T-helper 1 cell (primary cell): ENCODE results near the gene SLC13A4.
"Not testable (repeated sequence)": the region's sequence is repeated elsewhere in the genome, so short reads cannot be mapped to it uniquely, and the experiment has no call there.

Experiments
- DNase-seq, 5 donors: peaks; one replicate each; pipeline ENCODE4 v3.0.0-alpha.2; 2012 to 2020

SLC13A4 gene

GRCh38 chr7:135717693-135718092 is 10.3 kb downstream of the SLC13A4 start:
- no peak for DNase-seq

GRCh38 chr7:135716677-135717238 is 11.2 kb downstream of the SLC13A4 start:
- no peak for DNase-seq

DNA sequence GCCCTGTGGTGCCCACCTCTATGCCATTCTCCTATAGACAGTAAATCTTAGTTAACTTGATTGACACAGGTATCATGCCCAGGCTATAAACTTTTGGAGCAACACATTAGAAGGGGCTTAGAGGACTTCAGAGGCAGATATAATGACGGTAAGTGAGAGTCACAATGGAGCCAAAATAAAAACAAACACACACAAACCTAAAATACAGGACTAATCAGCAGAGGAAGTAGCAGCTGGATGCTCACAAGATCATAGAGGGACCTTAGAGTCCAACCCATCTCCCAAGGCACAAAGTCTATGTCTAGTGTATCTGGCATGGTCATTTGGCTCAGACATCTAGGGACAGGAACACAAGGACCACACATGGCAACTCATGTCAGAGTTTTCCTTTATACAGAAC is 12.3 kb downstream of the SLC13A4 start:
- no peak for DNase-seq

- no peak for DNase-seq
Observed at GRCh38 chr7:135715055-135715522, 12.9 kb downstream of the SLC13A4 start.

DNA sequence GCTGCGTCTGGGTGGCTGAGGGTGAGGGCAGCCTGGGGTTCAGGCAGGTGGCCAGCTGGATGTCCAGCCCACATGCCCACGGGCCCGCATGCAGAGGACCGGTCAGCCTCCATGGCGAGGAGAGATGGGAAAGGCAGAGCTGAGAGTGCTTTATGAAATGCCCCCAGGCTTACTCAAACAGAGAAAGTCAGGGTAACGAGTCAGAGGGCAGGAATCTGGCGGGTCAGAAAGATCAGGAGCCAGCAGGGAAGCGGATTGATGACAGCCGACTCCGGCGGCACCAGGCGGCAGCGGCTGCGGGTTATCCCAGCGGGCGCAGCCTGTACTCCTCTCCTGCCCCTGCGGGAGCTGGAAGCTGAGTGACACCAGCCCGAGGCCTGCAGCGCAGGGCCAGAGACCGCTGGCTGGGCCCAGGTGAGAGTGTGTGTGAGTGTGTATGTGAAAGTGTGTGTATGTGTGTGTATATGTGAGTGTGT is 13.4 kb downstream of the SLC13A4 start:
- no peak for DNase-seq

GRCh38 chr7:135713836-135714470 is 14.0 kb downstream of the SLC13A4 start:
- DNase-seq, result no peak

DNA sequence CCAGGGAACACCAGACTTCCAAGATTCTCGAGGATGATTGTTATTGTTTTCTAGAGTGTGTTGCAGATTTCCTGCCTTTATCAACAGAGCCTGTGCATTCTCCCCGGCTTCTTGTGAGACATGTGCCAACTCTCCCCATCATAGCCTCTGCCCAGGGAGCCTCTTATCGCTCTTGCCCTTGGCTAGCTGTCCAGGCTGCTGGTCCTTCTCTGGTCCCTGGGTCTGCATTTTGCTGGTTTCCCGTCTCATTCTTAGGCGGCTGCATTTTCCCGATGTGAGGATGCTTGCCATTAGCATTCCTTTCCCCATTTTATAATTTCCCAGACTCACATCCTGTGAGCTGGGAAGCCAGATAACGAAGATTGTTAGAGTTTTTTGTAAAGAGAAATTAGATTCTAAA is 15.2 kb downstream of the SLC13A4 start:
- DNase-seq, result no peak

- DNase-seq, result no peak
Observed at GRCh38 chr7:135712182-135712782, 15.7 kb downstream of the SLC13A4 start.

DNA sequence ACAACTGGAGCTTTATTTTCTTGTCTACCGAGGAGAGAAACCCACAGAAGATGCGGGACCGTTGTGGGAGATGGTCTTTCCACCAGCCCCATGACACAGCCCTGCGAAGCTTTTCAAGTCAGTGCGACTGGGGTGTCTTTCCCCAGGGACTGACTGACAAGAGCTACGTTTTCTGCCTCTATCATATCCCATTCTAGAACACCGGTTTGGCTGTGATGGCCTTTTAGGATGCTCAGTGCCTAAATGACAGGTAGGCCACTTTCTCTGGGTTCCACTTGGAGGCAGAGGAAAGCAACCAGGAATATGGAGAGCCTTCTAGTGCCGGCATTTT is 16.9 kb downstream of the SLC13A4 start:
- DNase-seq, result no peak

- DNase-seq, result peak in 1 of 5 donors; percentile 9
Observed at GRCh38 chr7:135710417-135711138, 17.4 kb downstream of the SLC13A4 start.

GRCh38 chr7:135709508-135709907 is 18.5 kb downstream of the SLC13A4 start:
- no peak for DNase-seq

GRCh38 chr7:135708041-135708440 is 19.9 kb downstream of the SLC13A4 start:
- DNase-seq, result no peak

- DNase-seq, result no peak
Observed at GRCh38 chr7:135707570-135707966, 20.4 kb downstream of the SLC13A4 start.

GRCh38 chr7:135706858-135707569 is 21.0 kb downstream of the SLC13A4 start:
- no peak for DNase-seq

GRCh38 chr7:135706038-135706742 is 21.8 kb downstream of the SLC13A4 start:
- DNase-seq, result no peak

GRCh38 chr7:135704698-135705097 is 23.3 kb downstream of the SLC13A4 start:
- no peak for DNase-seq

DNA sequence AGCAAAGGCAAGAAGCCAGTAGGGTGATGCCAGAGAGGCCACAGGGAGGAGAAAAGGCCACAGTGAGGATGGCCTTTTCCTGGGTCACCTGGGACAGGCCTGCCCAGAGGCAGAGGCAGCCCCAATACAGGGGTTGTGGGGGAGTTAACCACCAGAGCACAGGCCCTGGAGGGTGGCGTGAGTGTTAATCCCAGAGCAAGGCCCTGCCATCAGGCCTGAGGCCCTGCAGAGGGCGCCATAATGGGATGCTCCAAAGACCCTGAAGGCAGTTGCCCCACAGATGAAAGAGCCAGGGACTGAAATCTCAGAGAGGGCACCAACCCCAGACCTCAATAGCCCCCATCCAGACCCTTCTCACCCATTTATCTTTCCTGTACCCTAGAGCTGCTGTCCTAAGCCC is 23.9 kb downstream of the SLC13A4 start:
- DNase-seq, result no peak

GRCh38 chr7:135697276-135698049 is 30.5 kb downstream of the SLC13A4 start:
- no peak for DNase-seq

- DNase-seq, result no peak
Observed at GRCh38 chr7:135693558-135693957, 34.4 kb downstream of the SLC13A4 start.

DNA sequence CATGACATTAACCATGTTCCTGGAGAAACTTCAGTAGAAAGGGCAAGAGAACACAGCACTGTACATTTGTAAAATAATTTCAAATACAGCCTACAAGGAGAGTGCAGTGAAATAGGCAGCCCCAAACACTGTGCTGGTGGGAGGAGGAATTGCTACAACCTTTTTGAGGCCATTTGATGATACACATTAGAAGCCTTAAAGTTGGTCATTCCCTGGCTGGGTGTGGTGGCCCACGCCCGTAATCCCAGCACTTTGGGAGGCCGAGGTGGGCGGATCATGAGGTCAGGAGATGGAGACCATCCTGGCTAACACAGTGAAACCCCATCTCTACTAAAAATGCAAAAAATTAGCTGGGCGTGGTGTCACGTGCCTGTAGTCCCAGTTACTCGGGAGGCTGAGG is 35.4 kb downstream of the SLC13A4 start:
- not testable (repeated sequence) for DNase-seq

DNA sequence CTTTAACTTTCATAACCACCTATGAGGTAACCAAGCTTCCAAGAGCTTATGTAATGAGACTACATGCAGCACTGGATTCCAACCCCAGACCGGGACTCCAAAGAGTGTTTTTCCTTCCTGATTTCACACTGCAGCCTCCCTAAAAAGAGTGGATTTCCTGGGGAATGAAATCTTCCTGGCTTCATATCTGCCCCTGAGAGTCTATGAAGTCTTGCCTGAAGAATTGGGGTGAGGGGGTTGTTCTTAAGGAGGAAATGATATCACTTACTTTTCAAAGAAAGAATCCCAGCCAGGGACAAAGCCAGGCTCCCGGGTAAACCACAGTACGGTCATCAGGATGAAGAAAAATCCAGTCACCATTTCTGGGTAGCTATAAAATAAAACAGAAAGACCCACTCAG is 35.9 kb downstream of the SLC13A4 start:
- no peak for DNase-seq

DNA sequence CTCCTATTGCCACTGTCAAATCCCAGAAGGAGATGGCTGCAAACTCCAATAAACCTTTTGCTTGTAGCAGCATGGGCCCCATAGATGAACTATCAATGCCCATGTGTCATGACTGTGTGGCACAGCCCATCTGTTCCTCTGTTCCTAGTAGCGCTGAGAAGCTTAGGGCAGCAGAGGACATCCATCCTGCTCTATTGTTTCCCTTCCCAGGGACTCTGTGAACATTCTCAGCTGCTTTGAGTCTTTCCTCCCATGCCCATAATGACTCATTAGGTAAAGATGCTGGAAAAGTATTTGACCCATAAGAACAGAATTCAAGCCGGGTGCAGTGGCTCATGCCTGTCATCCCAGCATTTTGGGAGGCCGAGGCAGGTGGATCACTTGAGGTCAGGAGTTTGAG is 37.4 kb downstream of the SLC13A4 start:
- no peak for DNase-seq
